Measurements from ENCODE around the gene SULF2. TPM values are rescaled to one million over a fixed set of nuclear protein-coding genes. Genes with fewer than 3 reads are reported as not detected.
"Not testable (repeated sequence)": the region's sequence is repeated elsewhere in the genome, so short reads cannot be mapped to it uniquely, and the experiment has no call there.

The SULF2 gene
- total RNA-seq, 2 experiments from 2014 or later, result 0.68 to 1.2 TPM

DNA sequence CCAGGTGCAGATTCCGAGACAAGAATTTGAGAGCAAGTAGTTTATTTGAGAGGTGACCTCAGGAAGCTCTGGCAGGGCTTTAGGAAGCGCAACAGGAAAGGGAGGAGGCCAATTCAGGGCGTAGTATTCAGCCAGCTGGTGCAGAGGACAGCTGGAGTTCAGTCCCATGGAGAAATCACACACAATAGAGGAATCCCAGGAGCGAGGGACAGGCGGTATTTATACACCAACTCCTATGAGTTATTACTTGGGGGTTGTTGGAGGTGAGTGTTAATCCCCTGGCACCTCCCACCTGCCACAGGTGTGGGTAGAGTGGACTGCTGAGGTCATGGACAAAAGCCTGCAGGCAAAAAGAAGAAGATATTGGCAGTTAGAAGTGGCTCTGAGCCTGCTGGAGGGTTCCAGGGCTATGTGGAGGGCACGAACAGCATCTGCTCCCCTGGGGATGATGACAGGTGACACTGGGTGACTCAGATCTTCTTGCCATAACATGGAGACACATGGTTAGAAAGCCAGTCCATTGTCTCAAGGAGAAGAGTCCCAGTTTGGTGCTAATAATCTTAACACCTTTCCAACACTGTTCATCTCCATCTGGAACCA, 13.9 kb upstream of the SULF2 start:
- Mint-ChIP-seq H3K27ac (no peak overlapping the region), H3K9me3 (no peaks in the 10 kb centered on the region), H3K36me3 (no peaks in the 10 kb centered on the region), H3K4me3 (no peak overlapping the region), H3K4me1 (no peaks in the 10 kb centered on the region), H3K27me3 (peaks cover 2% of the 10 kb centered on the region)
- POLR2A ChIA-PET, result no interaction called here
- no peak for ATAC-seq (ENCODE audit: low read depth)
- no peak for DNase-seq

GRCh38 chr20:47796971-47797370, 11.7 kb upstream of the SULF2 start:
- no peaks in the 10 kb centered on the region for H3K9me3 Mint-ChIP-seq
- no peak for ATAC-seq (ENCODE audit: low read depth)
- no peak overlapping the region for H3K4me3 Mint-ChIP-seq
- H3K27me3 Mint-ChIP-seq, result peaks cover 5% of the 10 kb centered on the region
- no peak overlapping the region for H3K27ac Mint-ChIP-seq
- H3K36me3 Mint-ChIP-seq, result no peaks in the 10 kb centered on the region
- H3K4me1 Mint-ChIP-seq, result no peaks in the 10 kb centered on the region
- POLR2A ChIA-PET, result no interaction called here
- DNase-seq, result no peak

DNA sequence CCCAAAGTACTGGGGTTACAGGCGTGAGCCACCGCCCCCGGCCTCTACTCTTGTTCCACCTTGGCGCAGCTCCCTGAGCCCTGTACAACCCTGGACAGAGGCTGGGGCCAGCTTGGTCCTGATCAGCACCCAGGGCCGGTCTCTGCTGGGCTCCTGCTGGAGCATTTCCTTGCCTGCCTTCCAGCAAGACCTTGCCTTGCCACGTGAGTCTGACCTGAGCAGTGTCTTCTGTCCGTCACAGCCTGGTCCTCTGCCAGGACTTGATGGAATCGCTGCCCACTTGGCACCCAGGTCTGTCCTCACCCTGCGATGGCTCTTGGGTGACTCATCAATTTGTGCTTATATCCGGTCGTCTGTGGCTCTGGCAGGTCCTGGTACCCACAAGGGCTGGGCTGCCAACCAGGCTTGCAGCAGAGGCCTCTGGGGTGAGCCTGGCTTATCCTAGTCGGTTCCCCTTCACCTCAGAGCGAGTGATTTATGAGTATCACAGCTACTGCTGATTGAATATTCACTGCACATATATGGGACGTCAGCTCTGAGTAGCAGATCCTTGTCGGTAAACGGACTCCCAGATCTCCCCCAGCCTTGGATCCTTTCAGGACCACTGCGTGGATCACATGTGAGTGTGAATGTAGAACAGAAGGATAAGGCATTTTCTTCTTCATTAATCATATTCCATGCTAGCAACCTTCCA, 10.1 kb upstream of the SULF2 start:
- DNase-seq (no peak), ATAC-seq (ENCODE audit: low read depth) (no peak)
- H3K9me3 Mint-ChIP-seq, result no peaks in the 10 kb centered on the region
- no peaks in the 10 kb centered on the region for H3K36me3 Mint-ChIP-seq
- H3K4me1 Mint-ChIP-seq, result no peaks in the 10 kb centered on the region
- no peak overlapping the region for H3K27ac Mint-ChIP-seq
- no peak overlapping the region for H3K4me3 Mint-ChIP-seq
- POLR2A ChIA-PET, result interaction anchor here (0.6 kb wide), 1 partner anchor 93 kb away, joined by 4 read pairs; no protein-coding TSS in a partner anchor
- peaks cover 12% of the 10 kb centered on the region for H3K27me3 Mint-ChIP-seq

- H3K9me3 Mint-ChIP-seq; H3K4me1 Mint-ChIP-seq; H3K27ac Mint-ChIP-seq; POLR2A ChIA-PET; H3K36me3 Mint-ChIP-seq; ATAC-seq (ENCODE audit: low read depth); H3K4me3 Mint-ChIP-seq; DNase-seq: not testable (repeated sequence)
- H3K27me3 Mint-ChIP-seq, result peaks cover 17% of the 10 kb centered on the region
Observed at GRCh38 chr20:47794264-47794663, 9.0 kb upstream of the SULF2 start.

- no peaks in the 10 kb centered on the region for H3K4me1 Mint-ChIP-seq
- DNase-seq (no peak), ATAC-seq (ENCODE audit: low read depth) (no peak)
- H3K9me3 Mint-ChIP-seq, result no peaks in the 10 kb centered on the region
- no peak overlapping the region for H3K27ac Mint-ChIP-seq
- H3K27me3 Mint-ChIP-seq, result peaks cover 30% of the 10 kb centered on the region
- POLR2A ChIA-PET, result no interaction called here
- no peaks in the 10 kb centered on the region for H3K36me3 Mint-ChIP-seq
- no peak overlapping the region for H3K4me3 Mint-ChIP-seq
Observed at GRCh38 chr20:47792021-47792618, 6.8 kb upstream of the SULF2 start.

DNA sequence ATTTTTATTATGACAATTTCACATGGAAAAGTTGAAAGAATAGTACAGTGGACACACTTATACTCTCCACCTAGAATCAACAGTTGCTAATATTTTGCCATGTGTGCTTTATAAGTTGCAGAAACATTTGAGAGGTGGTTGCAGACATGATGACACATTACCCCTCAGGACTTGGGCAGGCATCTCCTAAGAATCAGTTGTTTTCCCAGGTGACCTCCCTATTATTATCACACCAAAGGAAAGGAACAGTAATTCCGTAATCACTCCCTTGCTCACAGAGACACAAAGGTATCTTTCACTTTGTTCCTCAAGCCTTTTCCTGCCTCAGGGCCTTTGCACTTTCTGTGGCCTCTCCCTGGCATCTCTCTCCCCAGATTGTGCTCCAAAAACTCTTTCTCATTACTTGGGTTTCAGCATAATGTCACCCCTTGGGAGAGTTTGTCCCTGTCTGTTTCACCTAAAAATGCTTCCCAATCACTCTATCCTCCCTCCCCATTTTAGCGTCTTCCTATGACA, 5.9 kb upstream of the SULF2 start:
- Mint-ChIP-seq H3K9me3 (no peaks in the 10 kb centered on the region), H3K4me1 (peaks cover 5% of the 10 kb centered on the region), H3K27me3 (peaks cover 40% of the 10 kb centered on the region), H3K36me3 (no peaks in the 10 kb centered on the region), H3K4me3 (no peak overlapping the region), H3K27ac (no peak overlapping the region)
- DNase-seq, result no peak
- POLR2A ChIA-PET, result no interaction called here
- no peak for ATAC-seq (ENCODE audit: low read depth)

- Mint-ChIP-seq H3K9me3 (no peaks in the 10 kb centered on the region), H3K36me3 (no peaks in the 10 kb centered on the region), H3K27ac (no peak overlapping the region), H3K4me1 (peaks cover 7% of the 10 kb centered on the region), H3K4me3 (no peak overlapping the region), H3K27me3 (peaks cover 44% of the 10 kb centered on the region)
- POLR2A ChIA-PET, result no interaction called here
- ATAC-seq (ENCODE audit: low read depth) (no peak), DNase-seq (no peak)
Observed at GRCh38 chr20:47790580-47790965, 5.3 kb upstream of the SULF2 start.

GRCh38 chr20:47789764-47790579, 4.7 kb upstream of the SULF2 start:
- no peak overlapping the region for H3K4me3 Mint-ChIP-seq
- DNase-seq (no peak), ATAC-seq (ENCODE audit: low read depth) (no peak)
- H3K27me3 Mint-ChIP-seq, result peaks cover 44% of the 10 kb centered on the region
- peaks cover 7% of the 10 kb centered on the region for H3K4me1 Mint-ChIP-seq
- no peak overlapping the region for H3K27ac Mint-ChIP-seq
- H3K36me3 Mint-ChIP-seq, result no peaks in the 10 kb centered on the region
- no peaks in the 10 kb centered on the region for H3K9me3 Mint-ChIP-seq
- POLR2A ChIA-PET, result no interaction called here

GRCh38 chr20:47789081-47789763, 3.9 kb upstream of the SULF2 start:
- peaks cover 50% of the 10 kb centered on the region for H3K27me3 Mint-ChIP-seq

GRCh38 chr20:47788741-47789080, 3.4 kb upstream of the SULF2 start:
- Mint-ChIP-seq H3K27me3 (peaks cover 55% of the 10 kb centered on the region), H3K4me1 (peaks cover 13% of the 10 kb centered on the region), H3K36me3 (no peaks in the 10 kb centered on the region), H3K4me3 (no peak overlapping the region), H3K27ac (no peak overlapping the region), H3K9me3 (no peaks in the 10 kb centered on the region)
- ATAC-seq (ENCODE audit: low read depth), result no peak
- POLR2A ChIA-PET, result no interaction called here
- no peak for DNase-seq

More at GRCh38 chr20:47789081-47789763, 3.9 kb upstream of the SULF2 start:
- POLR2A ChIA-PET, result no interaction called here
- Mint-ChIP-seq H3K4me1 (peaks cover 13% of the 10 kb centered on the region), H3K36me3 (no peaks in the 10 kb centered on the region), H3K9me3 (no peaks in the 10 kb centered on the region), H3K4me3 (no peak overlapping the region), H3K27ac (peak overlapping the region; percentile 61)
- DNase-seq, result no peak
- ATAC-seq (ENCODE audit: low read depth), result no peak

- Mint-ChIP-seq H3K9me3 (no peaks in the 10 kb centered on the region), H3K36me3 (no peaks in the 10 kb centered on the region), H3K27me3 (peaks cover 68% of the 10 kb centered on the region), H3K4me1 (peaks cover 13% of the 10 kb centered on the region), H3K4me3 (no peak overlapping the region), H3K27ac (no peak overlapping the region)
- POLR2A ChIA-PET, result no interaction called here
- no peak for ATAC-seq (ENCODE audit: low read depth)
- DNase-seq, result no peak
Observed at GRCh38 chr20:47786765-47787107, 1.5 kb upstream of the SULF2 start.

- Mint-ChIP-seq H3K4me1 (peaks cover 13% of the 10 kb centered on the region), H3K9me3 (no peaks in the 10 kb centered on the region), H3K27ac (peak overlapping the region; percentile 49), H3K36me3 (no peaks in the 10 kb centered on the region), H3K27me3 (peaks cover 65% of the 10 kb centered on the region), H3K4me3 (peak overlapping the region; percentile 77)
- POLR2A ChIA-PET, result no interaction called here
- ATAC-seq (ENCODE audit: low read depth) (peak; percentile 25), DNase-seq (peak; percentile 50)
Observed at GRCh38 chr20:47785854-47786764, 828 bp upstream of the SULF2 start.

Data from activated naive CD8-positive, alpha-beta T cell treated with anti-CD3 and anti-CD28 coated beads, Interleukin-2, amount 10 ng/mL, durations not matched to agents 7 days and 5 days (primary cell).